ENCODE measurements around the gene NUTM2E.
"Not testable (repeated sequence)": the region's sequence is repeated elsewhere in the genome, so short reads cannot be mapped to it uniquely, and the experiment has no call there.

DNA sequence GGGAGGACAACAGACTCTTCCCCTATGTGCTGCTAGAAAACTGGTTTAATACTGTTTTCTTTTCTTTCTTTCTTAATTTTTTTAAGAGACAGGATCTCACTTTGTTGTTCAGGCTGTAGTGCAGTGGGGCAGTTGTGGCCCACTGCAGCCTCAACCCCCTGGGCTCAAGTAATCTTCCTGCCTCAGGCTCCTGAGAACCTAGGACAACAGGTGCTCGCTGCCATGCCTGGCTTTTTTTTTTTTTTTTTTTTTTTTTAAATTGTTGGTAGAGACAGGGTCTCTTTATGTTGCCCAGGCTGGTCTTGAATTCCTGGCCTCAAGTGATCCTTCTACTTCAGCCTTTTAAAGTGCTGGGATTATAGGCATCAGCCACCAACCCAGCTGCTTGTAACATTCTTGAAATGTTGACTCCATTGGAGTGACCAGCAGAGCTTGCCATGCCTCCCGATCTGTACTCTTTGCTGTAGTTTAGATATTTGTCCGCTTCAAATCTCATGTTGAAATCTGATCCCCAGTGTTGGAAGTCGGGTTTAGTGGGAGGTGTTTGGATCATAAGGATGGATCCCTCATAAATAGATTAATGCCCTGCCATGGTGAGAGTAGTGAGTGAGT lies 34.5 kb upstream of the NUTM2E start:
- not testable (repeated sequence) for TF ChIP-seq ZFP30 (CRISPR knock-in tag; IDR thresholded peaks at IDR 0.05); ESRRG (CRISPR knock-in tag; IDR thresholded peaks at IDR 0.05); GLIS3 (CRISPR knock-in tag; IDR thresholded peaks at IDR 0.05); ZC3H10 (CRISPR knock-in tag; IDR thresholded peaks at IDR 0.05); TCF4 (CRISPR knock-in tag; IDR thresholded peaks at IDR 0.05; ENCODE audit: borderline replicate concordance); TOX (CRISPR knock-in tag; IDR thresholded peaks at IDR 0.05; ENCODE audit: borderline replicate concordance); ISL1 (CRISPR knock-in tag; IDR thresholded peaks at IDR 0.05)
- TF ChIP-seq, protein P1, sequence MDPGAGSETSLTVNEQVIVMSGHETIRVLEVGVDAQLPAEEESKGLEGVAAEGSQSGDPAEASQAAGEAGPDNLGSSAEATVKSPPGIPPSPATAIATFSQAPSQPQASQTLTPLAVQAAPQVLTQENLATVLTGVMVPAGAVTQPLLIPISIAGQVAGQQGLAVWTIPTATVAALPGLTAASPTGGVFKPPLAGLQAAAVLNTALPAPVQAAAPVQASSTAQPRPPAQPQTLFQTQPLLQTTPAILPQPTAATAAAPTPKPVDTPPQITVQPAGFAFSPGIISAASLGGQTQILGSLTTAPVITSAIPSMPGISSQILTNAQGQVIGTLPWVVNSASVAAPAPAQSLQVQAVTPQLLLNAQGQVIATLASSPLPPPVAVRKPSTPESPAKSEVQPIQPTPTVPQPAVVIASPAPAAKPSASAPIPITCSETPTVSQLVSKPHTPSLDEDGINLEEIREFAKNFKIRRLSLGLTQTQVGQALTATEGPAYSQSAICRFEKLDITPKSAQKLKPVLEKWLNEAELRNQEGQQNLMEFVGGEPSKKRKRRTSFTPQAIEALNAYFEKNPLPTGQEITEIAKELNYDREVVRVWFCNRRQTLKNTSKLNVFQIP (CRISPR knock-in tag; IDR thresholded peaks at IDR 0.05; ENCODE audit: borderline replicate concordance, low read depth) = not testable (repeated sequence)
- TF ChIP-seq, protein P2, sequence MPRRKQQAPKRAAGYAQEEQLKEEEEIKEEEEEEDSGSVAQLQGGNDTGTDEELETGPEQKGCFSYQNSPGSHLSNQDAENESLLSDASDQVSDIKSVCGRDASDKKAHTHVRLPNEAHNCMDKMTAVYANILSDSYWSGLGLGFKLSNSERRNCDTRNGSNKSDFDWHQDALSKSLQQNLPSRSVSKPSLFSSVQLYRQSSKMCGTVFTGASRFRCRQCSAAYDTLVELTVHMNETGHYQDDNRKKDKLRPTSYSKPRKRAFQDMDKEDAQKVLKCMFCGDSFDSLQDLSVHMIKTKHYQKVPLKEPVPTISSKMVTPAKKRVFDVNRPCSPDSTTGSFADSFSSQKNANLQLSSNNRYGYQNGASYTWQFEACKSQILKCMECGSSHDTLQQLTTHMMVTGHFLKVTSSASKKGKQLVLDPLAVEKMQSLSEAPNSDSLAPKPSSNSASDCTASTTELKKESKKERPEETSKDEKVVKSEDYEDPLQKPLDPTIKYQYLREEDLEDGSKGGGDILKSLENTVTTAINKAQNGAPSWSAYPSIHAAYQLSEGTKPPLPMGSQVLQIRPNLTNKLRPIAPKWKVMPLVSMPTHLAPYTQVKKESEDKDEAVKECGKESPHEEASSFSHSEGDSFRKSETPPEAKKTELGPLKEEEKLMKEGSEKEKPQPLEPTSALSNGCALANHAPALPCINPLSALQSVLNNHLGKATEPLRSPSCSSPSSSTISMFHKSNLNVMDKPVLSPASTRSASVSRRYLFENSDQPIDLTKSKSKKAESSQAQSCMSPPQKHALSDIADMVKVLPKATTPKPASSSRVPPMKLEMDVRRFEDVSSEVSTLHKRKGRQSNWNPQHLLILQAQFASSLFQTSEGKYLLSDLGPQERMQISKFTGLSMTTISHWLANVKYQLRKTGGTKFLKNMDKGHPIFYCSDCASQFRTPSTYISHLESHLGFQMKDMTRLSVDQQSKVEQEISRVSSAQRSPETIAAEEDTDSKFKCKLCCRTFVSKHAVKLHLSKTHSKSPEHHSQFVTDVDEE (CRISPR knock-in tag; IDR thresholded peaks at IDR 0.05) = not testable (repeated sequence)
- TF ChIP-seq, protein P3, sequence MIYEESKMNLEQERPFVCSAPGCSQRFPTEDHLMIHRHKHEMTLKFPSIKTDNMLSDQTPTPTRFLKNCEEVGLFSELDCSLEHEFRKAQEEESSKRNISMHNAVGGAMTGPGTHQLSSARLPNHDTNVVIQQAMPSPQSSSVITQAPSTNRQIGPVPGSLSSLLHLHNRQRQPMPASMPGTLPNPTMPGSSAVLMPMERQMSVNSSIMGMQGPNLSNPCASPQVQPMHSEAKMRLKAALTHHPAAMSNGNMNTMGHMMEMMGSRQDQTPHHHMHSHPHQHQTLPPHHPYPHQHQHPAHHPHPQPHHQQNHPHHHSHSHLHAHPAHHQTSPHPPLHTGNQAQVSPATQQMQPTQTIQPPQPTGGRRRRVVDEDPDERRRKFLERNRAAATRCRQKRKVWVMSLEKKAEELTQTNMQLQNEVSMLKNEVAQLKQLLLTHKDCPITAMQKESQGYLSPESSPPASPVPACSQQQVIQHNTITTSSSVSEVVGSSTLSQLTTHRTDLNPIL (CRISPR knock-in tag; IDR thresholded peaks at IDR 0.05; ENCODE audit: low read depth) = not testable (repeated sequence)
